ENCODE measurements around the gene PIEZO2. TPM values are rescaled to one million over a fixed set of nuclear protein-coding genes. Genes with fewer than 3 reads are reported as not detected.

Gene PIEZO2
- total and polyA plus RNA-seq, 2 of the 8 experiments (the other 6 are each of a cell fraction or from before 2014, with no cell fraction given) = 4.7 to 16.5 TPM

- no peaks in the 10 kb centered on the region for H4K20me1 ChIP-seq (replicated peaks in 1 of 2; ENCODE audit: control insufficient read depth in 1 of 2, insufficient read depth in 2 of 2, low read length in 2 of 2)
- H4K91ac ChIP-seq (replicated peaks; ENCODE audit: insufficient read length, low read length) = no peak overlapping the region
- H3K27me3 ChIP-seq (replicated peaks in 1 of 4; ENCODE audit: control insufficient read depth in 3 of 4, extremely low read depth in 1 of 4, insufficient read depth in 3 of 4, low read length in 3 of 4) = no peaks in the 10 kb centered on the region
- no peak for FAIRE-seq
- no peaks in the 10 kb centered on the region for H3K36me3 ChIP-seq (ENCODE audit: control insufficient read depth in 2 of 4, insufficient read depth in 4 of 4, low read length in 3 of 4)
- no peak overlapping the region for H2BK20ac ChIP-seq (ENCODE audit: low read length)
- no peak for DNase-seq (ENCODE audit: low read depth in 1 of 2, low spot score in 2 of 2)
- no peak overlapping the region for H4K8ac ChIP-seq (ENCODE audit: extremely low read depth, insufficient read depth, low read length)
- no peak overlapping the region for H4K5ac ChIP-seq (ENCODE audit: insufficient read length, low read depth, low read length)
- no peak overlapping the region for H3K14ac ChIP-seq (ENCODE audit: insufficient read length)
- no peak overlapping the region for H3K56ac ChIP-seq (replicated peaks; ENCODE audit: insufficient read length, low read depth, low read length)
- H2BK12ac ChIP-seq (ENCODE audit: low read depth, low read length) = no peak overlapping the region
- no peak overlapping the region for H3K27ac ChIP-seq (ENCODE audit: low read depth, low read length)
- no peak overlapping the region for H3K18ac ChIP-seq (ENCODE audit: extremely low read depth, low read length)
- TF ChIP-seq SIX5 (IDR thresholded peaks at IDR 0.05; ENCODE audit: low read depth, low read length) (no peak), TAF1 (IDR thresholded peaks at IDR 0.05; ENCODE audit: low read depth, low read length) (no peak), BCL11A (IDR thresholded peaks at IDR 0.05; ENCODE audit: low read depth in 2 of 2, low read length in 2 of 2) (no peak), CHD2 (IDR thresholded peaks at IDR 0.05; ENCODE audit: low read length) (no peak), POLR2AphosphoS5 (IDR thresholded peaks at IDR 0.05; ENCODE audit: low read depth, low read length) (no peak), BRCA1 (IDR thresholded peaks at IDR 0.05; ENCODE audit: low read depth, low read length) (no peak)
- no peaks in the 10 kb centered on the region; a peak in 1 of 4 replicates for H3K9me3 ChIP-seq (ENCODE audit: insufficient read depth in 2 of 2, low read depth in 1 of 2, low read length in 1 of 2)
- POLR2A ChIA-PET (ENCODE audit: partially characterized antibody) = no interaction called here
- no peak overlapping the region for H2BK5ac ChIP-seq (ENCODE audit: low read depth, low read length)
- H3K4ac ChIP-seq (replicated peaks; ENCODE audit: insufficient read length, low read depth, low read length) = no peak overlapping the region
- no peak overlapping the region for H2BK120ac ChIP-seq (replicated peaks; ENCODE audit: low read depth, low read length)
- no peak overlapping the region for H3K9ac ChIP-seq (replicated peaks in 1 of 4; ENCODE audit: extremely low read depth in 1 of 4, low read depth in 3 of 4, low read length in 3 of 4)
- no peaks in the 10 kb centered on the region for H3K79me2 ChIP-seq (ENCODE audit: control insufficient read depth in 1 of 2, insufficient read depth in 2 of 2, low read length in 2 of 2)
- H3K4me1 ChIP-seq (replicated peaks in 1 of 4; ENCODE audit: control insufficient read depth in 3 of 4, insufficient read depth in 4 of 4, low read length in 3 of 4) = no peaks in the 10 kb centered on the region
- no peak overlapping the region for H3K23ac ChIP-seq (ENCODE audit: insufficient read length)
- CTCF ChIA-PET (ENCODE audit: partially characterized antibody) = no interaction called here
- no peaks in the 10 kb centered on the region; the same call in 1 of the 2 replicates for H3K79me1 ChIP-seq (ENCODE audit: low read depth, low read length)
- WGBS, 2 experiments (ENCODE audit: extremely low coverage in 1 of 2, insufficient coverage in 1 of 2, insufficient read length in 1 of 2, insufficient replicate concordance in 2 of 2, low coverage in 1 of 2, low lambda C conversion rate in 2 of 2, missing lambda C conversion rate in 1 of 2) = 97% methylated on average over 3 of the region's 3 CpGs; no CpG with 5 or more reads in 1 of the 2 experiments
- H2AK5ac ChIP-seq (ENCODE audit: low read depth, low read length) = no peak overlapping the region
- H3K4me3 ChIP-seq (ENCODE audit: extremely low read depth in 1 of 4, insufficient read depth in 2 of 4, low read depth in 3 of 4, low read length in 4 of 4) = no peak overlapping the region
- no peak overlapping the region for H2AFZ ChIP-seq (ENCODE audit: low read length)
- no peaks in the 10 kb centered on the region for H3K23me2 ChIP-seq (ENCODE audit: low read depth, low read length)
- no peak overlapping the region for H2BK15ac ChIP-seq (ENCODE audit: low read length)
- H3K4me2 ChIP-seq (ENCODE audit: insufficient read depth in 1 of 2, low read depth in 2 of 2, low read length in 2 of 2) = no peak overlapping the region
Measured at GRCh38 chr18:11112286-11112685, 37.1 kb downstream of the PIEZO2 start.
